Esophagus (tissue), 2 donors: ENCODE measurements around the gene NANS. TPM values are rescaled to one million over a fixed set of nuclear protein-coding genes. Genes with fewer than 3 reads are reported as not detected.

ENCODE experiments used
- H3K27ac ChIP-seq, 2 donors: one replicate each; pipeline ENCODE4 v1.5.1; 2013; ENCODE audit warnings: low read depth in 2 of 2, mild to moderate bottlenecking in 2 of 2, inconsistent platforms in 1 of 2, low read length in 1 of 2, moderate library complexity in 1 of 2
- H3K27me3 ChIP-seq, 2 donors: one replicate each; pipeline ENCODE4 v1.6.1; 2013; ENCODE audit warnings: low read length in 2 of 2, control low read depth in 1 of 2, mild to moderate bottlenecking in 1 of 2; ENCODE audit not compliant: insufficient read depth in 2 of 2, control insufficient read depth in 1 of 2
- H3K36me3 ChIP-seq, 2 donors: one replicate each; pipeline ENCODE4 v1.6.1; 2013; ENCODE audit warnings: low read length in 1 of 2; ENCODE audit not compliant: control insufficient read depth in 2 of 2, insufficient read depth in 2 of 2
- H3K4me1 ChIP-seq, 2 donors: one replicate each; pipeline ENCODE4 v1.6.1; 2013; ENCODE audit warnings: low read length in 1 of 2; ENCODE audit not compliant: control insufficient read depth in 2 of 2, insufficient read depth in 2 of 2
- H3K4me3 ChIP-seq, 2 donors: one replicate each; pipeline ENCODE4 v1.5.1; 2013; ENCODE audit warnings: low read length in 2 of 2, mild to moderate bottlenecking in 2 of 2, low read depth in 1 of 2, moderate library complexity in 1 of 2
- H3K9me3 ChIP-seq, 2 donors: one replicate each; pipeline ENCODE4 v1.6.1; 2013; ENCODE audit warnings: mild to moderate bottlenecking in 2 of 2, low read depth in 1 of 2, low read length in 1 of 2, moderate library complexity in 1 of 2; ENCODE audit not compliant: control insufficient read depth in 2 of 2, insufficient read depth in 1 of 2
- WGBS, 2 donors: extraction: QIAGEN DNeasy Blood & Tissue Kit; methylation state at CpG; one replicate each; pipeline ENCODE4 v1.1.7; 2013; 5-methylcytosine and 5-hydroxymethylcytosine counted together
- polyA plus RNA-seq, 2 donors: library from polyadenylated mRNA; stranded (reverse); fragments of 200-250 nt; gene quantifications; one replicate each; pipeline ENCODE4 v1.2.3, GENCODE V29; 2013
- donor health status: healthy with polysubstance abuse.
- donor health status: Bipolar disorder and iron deficiency.

Gene NANS
- polyA plus RNA-seq, 2 donors, result 48.7 to 54.0 TPM

DNA sequence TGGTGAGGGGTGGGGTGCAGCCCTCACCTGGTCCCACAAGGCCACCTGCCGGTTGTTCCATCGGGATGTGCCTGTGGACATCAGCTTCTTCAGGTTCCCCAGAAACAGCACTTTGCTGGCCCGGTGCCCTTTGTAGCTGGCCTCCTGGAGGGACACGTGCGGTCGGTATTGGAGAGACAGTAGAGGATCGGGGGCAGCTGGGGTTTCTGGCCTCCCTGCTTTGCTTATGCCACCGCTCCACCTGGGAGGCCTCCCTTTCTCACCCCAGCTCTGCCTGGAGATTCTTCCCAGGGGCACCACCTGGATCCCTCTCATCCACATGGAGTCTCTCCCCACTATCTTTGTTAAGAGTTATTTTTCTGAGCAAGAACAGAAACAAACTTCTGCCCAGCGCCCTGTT, 75.6 kb downstream of the NANS start:
- 89 to 90% methylated on average over 9 of the region's 9 CpGs for whole genome bisulfite sequencing, 2 donors
- no peak overlapping the region for H3K4me3 ChIP-seq
- peaks cover 0 to 29% of the 10 kb centered on the region in 2 donors for H3K36me3 ChIP-seq
- H3K27me3 ChIP-seq, result no peaks in the 10 kb centered on the region
- H3K27ac ChIP-seq, result no peak overlapping the region
- no peaks in the 10 kb centered on the region for H3K4me1 ChIP-seq
- H3K9me3 ChIP-seq, result no peaks in the 10 kb centered on the region

Other genes starting within 250 kb of the NANS start
- gene FOXE1, start 203.5 kb upstream of the NANS start, polyA plus RNA-seq, result 1 to 10 TPM; 3.5 to 6.5 TPM
- gene TRMO, start 134.2 kb upstream of the NANS start, polyA plus RNA-seq, result 1 to 10 TPM; 4.3 to 8.9 TPM
- gene HEMGN, start 118.6 kb upstream of the NANS start, polyA plus RNA-seq, result not detected
- gene ANP32B, start 73.4 kb upstream of the NANS start, polyA plus RNA-seq, result 100 to 1,000 TPM in 1 of 2 donors, 10 to 100 TPM in 1; 74.5 to 116 TPM
- 10 to 100 TPM in 1 of 2 donors, 1 to 10 TPM in 1; 9.3 to 12.2 TPM for gene TRIM14, start 62.5 kb downstream of the NANS start, polyA plus RNA-seq
- gene CORO2A, start 135.9 kb downstream of the NANS start, polyA plus RNA-seq, result 1 to 10 TPM; 7.1 to 9.0 TPM
- 10 to 100 TPM; 16.2 to 33.9 TPM for gene TBC1D2, start 198.9 kb downstream of the NANS start, polyA plus RNA-seq